22Rv1 (cell line): ENCODE measurements around the gene QSOX2.

Experiments used
- H3K27ac ChIP-seq: fragments of 450-650 bp; 2 replicates; pipeline ENCODE4 v1.5.1; 2017
- CTCF ChIP-seq: fragments of 450-650 bp; IDR thresholded peaks from 2 replicates; pipeline ENCODE4 v1.5.1; 2017; ENCODE audit warnings: mild to moderate bottlenecking
- ZFX ChIP-seq: fragments of 450-650 bp; IDR thresholded peaks from 2 replicates; pipeline ENCODE4 v1.6.1; 2017; ENCODE audit warnings: antibody characterized with exemption, borderline replicate concordance

The QSOX2 gene

GRCh38 chr9:136257381-136258298 is 12.0 kb upstream of the QSOX2 start:
- no peak overlapping the region for H3K27ac ChIP-seq

DNA sequence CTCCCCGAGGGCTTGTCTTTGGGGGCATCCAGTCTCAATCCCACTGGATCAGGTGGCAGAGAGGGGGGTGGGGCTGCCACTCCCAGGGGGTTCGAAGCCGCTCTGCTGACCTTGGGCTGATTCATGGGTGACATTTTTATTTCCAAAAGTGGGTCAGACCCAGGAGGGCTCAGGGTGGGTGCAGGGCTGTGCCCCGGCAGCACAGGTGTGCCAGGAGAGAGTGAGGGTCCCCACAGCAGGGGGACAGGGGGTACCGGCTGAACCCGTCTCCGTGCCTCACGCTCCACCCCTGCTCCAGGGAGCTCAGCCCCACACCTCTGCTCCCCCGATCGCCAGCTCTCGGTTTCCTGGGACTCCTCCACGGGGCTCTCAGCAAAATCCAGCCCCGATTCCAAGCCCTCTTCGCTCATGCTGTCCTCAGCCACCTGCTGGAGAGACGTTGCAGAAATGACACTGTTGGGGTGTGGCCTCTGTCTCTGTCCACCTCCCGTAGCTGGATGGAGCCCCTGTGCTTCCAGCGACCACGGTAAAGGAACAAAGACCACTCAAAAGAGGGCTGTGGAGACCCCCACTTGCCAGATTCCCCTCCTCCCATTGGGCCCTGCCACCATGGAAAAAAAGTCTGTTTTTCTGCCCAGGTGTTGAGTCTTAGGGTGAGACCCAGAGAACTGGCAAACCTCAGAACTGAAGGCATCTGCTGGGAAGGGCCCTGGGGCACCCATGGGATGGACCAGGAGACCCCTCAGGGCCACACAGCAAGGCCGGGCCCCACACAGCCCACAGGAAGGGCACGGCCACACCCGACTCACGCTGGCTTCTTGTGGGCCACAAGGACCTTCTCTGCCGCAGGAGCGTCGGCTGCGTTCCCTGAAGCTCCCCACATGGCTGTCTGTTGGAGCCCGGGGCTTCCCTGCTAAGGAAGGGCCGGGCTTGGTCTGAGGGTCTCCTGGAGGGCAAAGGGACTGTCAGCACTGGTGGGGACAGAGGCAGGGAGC is 10.6 kb upstream of the QSOX2 start:
- TF ChIP-seq ZFX (no peak), CTCF (0 out of 2 replicates have a peak, but pooled peaks have one; percentile 5)
- H3K27ac ChIP-seq: no peak overlapping the region

More at GRCh38 chr9:136257381-136258298, 12.0 kb upstream of the QSOX2 start:
- TF ChIP-seq CTCF: no peak
- TF ChIP-seq ZFX: no peak

DNA sequence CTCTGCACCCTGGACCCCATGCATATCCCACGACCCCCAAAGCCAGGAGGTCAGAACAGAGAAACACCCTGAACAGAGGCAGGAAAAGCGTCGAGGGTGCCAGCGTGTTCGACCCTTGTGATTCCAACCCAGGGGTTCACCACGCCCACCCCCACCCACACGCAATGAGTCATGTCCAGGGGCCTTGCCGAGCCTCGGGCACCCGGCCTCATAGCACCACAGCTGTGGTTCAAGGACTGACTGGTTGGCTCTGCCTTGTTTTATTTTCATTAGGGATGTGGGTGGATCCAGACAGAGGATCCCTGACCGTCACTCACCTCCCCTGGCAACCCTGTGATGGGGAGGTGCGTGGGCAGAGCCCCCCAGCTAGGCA is 9.5 kb upstream of the QSOX2 start:
- TF ChIP-seq ZFX (no peak), CTCF (no peak)
- no peak overlapping the region for H3K27ac ChIP-seq

DNA sequence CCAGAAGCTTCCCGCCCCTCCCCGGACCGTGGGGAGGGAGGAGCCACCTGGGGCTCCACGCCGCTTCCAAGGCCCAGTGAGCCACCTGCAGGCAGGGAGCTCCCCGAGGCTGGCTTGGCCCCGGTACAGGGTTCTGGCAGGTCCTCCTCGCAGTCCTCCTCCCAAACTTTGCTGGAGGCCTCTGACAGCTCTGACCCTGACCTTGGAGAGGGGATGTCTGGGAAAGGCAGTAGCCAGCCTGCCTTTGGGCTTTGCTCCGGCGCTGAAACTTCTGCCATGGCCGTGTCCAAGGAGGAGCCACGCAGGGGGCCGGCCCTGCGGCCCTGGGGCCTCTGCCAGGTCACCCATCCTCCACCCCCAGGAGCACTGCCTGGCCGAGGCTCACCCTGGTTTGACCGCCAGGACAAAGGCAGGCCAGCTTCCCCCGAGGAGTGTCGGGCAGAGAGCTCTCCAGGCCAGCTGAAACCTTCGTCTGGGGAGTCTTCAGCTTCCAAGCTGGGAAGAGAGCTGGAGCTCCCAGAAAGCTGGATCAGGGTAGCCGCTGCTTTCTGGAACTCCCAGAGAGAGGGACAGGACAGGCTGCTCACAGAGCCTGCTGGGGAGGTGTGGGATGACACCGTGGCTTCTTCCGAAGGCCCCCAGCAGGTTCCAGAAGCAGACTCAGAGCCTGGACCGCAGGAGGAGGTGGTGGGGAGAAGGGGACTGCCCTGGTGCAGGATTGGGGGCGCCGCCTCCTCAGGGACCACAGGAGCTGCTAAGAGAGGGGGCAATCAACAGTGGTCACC is 9.0 kb upstream of the QSOX2 start:
- H3K27ac ChIP-seq: no peak overlapping the region
- no peak for TF ChIP-seq CTCF
- TF ChIP-seq ZFX: no peak

DNA sequence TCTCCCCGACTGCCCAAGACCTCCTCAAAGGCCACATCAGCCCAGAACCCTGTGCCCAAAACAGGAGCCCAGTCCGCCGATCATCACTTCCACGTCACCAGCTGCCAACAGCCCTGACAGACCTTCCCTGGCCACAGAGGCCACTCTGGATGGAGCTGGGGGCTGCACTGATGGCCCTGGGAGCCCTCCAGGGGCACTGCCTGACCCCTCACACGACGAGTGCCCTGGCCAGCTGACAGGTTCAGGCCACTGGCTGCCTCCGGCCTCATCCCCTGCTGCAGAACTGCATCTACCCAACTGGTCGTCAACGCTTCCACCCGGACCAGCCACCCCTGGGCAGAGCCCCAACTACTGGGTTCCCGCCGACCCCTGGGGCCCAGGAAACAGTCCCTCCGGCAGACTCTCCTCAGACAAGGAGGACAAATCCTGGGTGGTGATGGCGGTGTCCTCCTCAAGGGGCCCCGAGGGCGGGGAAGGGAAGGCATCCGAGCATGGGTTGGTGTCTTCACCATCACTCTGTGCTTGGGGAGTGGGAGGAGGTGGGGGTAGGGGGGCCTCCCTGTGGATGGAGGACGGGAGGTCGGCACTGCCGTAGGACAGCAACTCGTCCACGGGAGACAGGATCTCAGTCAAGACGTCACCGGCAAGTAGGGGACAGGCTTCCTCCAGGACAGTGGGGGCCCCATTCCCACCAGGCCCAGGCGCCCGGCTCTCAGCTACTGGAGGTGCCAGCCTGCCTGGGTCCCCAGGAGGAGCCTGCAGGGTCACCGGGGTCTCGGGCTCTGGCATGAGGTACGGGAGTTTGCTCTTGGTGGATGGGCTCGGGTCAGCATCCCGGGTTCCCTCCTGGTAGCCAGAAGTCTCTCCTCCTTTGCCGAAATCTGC is 7.9 kb upstream of the QSOX2 start:
- H3K27ac ChIP-seq: no peak overlapping the region
- TF ChIP-seq ZFX: no peak
- no peak for TF ChIP-seq CTCF

DNA sequence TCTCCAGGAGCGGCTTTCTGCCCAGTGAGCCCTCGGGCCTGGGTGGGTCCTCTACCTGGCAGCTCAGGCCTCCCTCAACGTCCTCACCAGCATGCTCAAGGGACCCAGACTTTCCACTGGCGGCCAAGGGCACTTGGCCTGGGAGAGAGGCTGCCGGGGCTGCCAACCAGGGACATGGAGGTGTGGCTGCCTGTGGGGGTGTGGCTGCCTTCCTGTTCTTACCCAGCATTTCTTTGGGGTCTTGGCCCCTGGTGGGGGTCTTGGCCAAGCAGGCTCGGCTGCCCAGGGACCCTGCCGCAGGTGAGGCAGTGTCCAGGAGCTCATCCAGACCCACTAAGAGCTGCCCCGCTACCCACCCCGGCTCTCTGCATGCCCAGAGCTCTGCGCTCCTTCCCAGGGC is 7.2 kb upstream of the QSOX2 start:
- H3K27ac ChIP-seq: no peak overlapping the region
- TF ChIP-seq CTCF (no peak), ZFX (no peak)
